ENCODE data around the gene PDZK1IP1.

- TF ChIP-seq CTCF (IDR thresholded peaks at IDR 0.05) (no peak), POLR2A (IDR thresholded peaks at IDR 0.05) (no peak), EP300 (IDR thresholded peaks at IDR 0.05) (no peak), POLR2AphosphoS5 (IDR thresholded peaks at IDR 0.05) (no peak)
Observed at GRCh38 chr1:47205918-47206317, 16.1 kb upstream of the PDZK1IP1 start.
